GM12892 (cell line): Measurements from ENCODE around the gene AKT3.

Experiments
- POLR2A ChIP-seq: IDR thresholded peaks from 2 replicates; pipeline ENCODE4 v1.6.1; 2011; ENCODE audit warnings: low read depth, low read length, control low read depth
- POLR2AphosphoS5 ChIP-seq: IDR thresholded peaks from 2 replicates; pipeline ENCODE4 v1.6.1; 2011; ENCODE audit warnings: low read depth, low read length, control low read depth
- TAF1 ChIP-seq: IDR thresholded peaks from 2 replicates; pipeline ENCODE4 v1.6.1; 2011; ENCODE audit warnings: low read depth, mild to moderate bottlenecking, control low read depth, low read length, borderline replicate concordance

GRCh38 chr1:243796016-243796415, 54.0 kb downstream of the AKT3 start:
- no peak for TF ChIP-seq POLR2A
- no peak for TF ChIP-seq POLR2AphosphoS5
- TF ChIP-seq TAF1, result no peak
